Glomerular endothelial cell (primary cell): ENCODE data around the gene RNU7-1. TPM values are rescaled to one million over a fixed set of nuclear protein-coding genes. Genes with fewer than 3 reads are reported as not detected.
"Not testable (repeated sequence)": the region's sequence is repeated elsewhere in the genome, so short reads cannot be mapped to it uniquely, and the experiment has no call there.

Experiments
- DNase-seq: peaks from one replicate; pipeline ENCODE4 v3.0.0-alpha.2; 2011; ENCODE audit warnings: low read depth, low spot score; ENCODE audit errors: extremely low read depth
- total RNA-seq: library from RNA; depleted of rRNA; stranded (reverse); fragments of >200 nt; gene quantifications from 2 replicates; pipeline ENCODE4 v1.2.3, GENCODE V29; 2015

The RNU7-1 gene
- not detected in 2 replicates for total RNA-seq

DNA sequence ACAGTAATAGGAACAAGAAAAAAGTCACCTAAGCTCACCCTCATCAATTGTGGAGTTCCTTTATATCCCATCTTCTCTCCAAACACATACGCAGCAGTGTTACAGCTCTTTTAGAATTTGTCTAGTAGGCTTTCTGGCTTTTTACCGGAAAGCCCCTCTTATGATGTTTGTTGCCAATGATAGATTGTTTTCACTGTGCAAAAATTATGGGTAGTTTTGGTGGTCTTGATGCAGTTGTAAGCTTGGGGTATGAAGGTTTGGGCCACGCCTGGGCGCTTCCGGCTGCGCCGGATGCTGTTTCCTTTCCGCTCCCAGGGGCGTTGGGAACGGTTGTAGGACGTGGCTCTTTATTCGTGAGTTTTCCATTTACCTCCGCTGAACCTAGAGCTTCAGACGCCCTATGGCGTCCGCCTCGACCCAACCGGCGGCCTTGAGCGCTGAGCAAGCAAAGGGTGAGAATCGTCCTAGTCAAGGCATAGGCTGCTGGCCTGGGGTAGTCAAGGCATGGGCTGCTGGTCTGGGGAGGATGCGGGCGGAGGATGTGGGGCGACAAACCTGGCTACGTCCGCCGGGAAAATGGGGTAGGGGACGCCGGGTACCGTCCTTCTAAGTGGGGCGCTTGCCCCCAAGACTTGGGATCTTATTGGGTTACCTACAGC, at the start of gene RNU7-1, which contains the start of gene C12orf57:
RNU7-1 (plus strand) TSS at position 95 of the 659 bp plus-strand sequence.
C12orf57 (plus strand) TSS at position 301 of the 659 bp plus-strand sequence; CDS start at position 401, 100 bp downstream.
- DNase-seq: peak; percentile 93

GRCh38 chr12:6894321-6894720, 49.3 kb upstream of the RNU7-1 start:
- DNase-seq: no peak

DNA sequence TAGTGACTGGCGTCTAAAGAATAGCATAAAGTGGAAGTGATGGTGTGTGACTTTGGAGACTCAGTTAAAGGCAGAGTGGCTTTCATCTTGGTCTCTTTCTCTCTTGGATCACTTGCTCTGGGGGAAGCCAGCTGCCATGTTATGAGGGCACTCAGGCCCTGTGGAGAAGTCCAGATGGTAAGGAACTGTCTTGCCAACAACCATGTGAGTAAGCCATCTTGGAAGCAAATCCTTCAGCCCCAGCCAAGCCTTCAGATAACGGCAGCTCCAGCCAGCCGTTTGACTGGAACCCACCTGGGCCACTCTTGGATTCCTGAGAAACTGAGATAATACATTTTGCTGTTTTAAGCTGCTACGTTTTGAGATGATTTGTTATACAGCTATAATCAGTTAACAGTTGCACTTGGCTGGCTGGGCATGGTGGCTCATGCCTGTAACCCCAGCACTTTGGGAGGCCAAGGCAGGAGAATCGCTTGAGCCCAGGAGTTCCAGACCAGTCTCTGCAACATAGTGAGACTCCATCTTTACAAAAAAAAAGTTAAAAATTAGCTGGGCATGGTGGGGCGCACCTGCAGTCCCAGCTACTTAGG, 46.7 kb upstream of the RNU7-1 start:
- no peak for DNase-seq

DNA sequence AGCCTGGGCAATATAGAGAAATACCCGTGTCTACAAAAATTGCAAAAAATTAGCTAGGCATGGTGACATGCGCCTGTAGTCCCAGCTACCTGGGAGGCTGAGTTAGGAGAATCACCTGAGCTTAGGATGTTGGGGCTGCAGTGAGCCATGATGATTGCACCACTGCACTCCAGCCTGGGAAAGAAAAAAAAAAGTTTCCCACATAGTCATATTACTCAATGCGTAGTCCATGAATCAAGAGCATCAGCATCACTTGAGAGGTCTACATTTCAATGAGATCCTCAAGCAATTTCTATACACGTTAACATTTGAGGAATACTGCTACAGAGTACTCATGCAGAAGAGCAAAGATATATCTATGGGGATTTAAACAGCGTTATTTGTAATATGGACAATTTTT, 44.2 kb upstream of the RNU7-1 start:
- no peak for DNase-seq

GRCh38 chr12:6899837-6900519, 43.6 kb upstream of the RNU7-1 start:
- DNase-seq: peak; percentile 33

DNA sequence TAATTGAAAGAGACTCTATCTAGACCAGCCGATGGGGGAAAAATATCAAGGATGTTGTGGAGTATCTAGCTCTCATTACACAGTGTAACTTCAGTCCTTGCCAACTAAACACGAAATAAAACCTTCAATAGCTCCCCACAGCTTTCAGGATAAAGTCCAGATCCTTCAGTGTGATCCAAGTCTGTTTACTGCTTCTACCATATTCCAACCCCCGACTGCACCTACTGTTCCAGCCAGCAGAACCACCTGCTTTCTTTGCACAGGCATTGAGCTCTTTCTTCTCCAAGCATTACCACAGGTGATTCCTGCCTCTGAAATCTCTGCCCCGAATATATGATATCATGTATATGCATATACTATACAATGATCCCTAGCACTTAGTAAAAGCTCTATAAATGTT, 41.2 kb upstream of the RNU7-1 start:
- DNase-seq: no peak

DNA sequence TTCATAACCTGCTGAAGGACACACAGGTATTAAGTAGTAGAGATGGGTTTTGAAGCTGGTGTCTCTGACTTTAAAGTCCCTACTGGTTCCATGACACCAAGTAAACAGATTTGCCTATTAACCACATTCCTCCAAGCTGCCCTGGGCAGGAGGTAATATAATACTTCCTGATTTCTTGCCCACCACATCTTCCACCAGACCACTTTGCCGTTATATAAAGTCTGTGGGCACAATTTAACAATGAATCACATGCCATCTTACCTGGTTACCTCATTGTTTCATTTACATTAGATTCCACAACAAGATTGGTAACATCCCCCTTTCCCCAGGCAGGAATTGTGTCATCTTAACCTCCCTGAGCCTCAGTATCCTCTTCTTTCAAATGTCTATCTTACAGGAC, 39.9 kb upstream of the RNU7-1 start:
- DNase-seq: no peak

DNA sequence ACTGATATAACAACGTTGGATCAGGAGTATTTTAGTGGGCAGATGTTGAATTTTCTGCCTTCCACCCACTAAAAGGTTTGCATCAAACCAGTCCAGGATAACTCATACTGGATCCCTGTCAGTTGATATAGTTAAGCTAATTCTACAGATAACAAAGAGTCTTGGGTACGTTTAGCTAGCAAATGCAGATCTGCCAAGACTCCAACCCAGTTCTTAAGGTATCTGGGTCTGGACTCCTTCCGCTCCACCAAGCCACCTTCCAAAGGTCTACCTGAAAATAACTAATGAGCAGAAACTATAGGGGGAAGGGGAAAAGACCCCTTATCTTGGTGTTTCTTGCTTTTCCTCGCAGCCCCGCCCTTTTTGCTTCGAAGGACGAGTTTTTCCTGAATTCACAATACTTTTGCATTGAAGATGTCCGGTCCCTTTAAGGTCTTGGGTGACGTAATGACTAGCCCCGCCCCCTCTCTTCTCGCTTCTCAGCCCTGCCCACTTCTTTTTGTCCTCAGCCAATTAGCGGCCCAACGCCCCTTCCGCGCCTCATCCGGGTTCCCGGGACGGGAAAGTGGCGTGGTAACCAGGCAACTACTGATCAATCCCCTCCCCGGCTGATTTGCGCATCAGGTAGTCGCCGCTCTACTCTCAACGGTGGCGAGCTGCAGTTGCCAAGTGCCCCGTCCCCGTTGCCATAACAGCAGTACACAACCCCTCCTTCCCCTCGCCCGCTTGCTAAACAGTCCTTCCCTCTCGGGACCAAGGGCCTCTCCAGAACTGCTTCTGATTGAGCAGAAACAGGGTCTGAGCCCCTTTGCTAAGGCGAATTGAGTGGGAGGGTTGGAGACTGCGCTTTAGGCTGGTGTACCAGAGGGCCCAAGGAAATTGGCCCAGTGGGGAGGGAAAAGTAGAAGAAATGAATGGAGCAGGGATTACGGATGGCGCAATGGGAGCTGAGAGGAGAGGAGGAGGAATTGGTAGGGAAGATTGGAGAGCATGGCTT, 39.0 kb upstream of the RNU7-1 start, which contains the start of gene LRRC23:
LRRC23 (plus strand) TSS at position 543 of the 997 bp plus-strand sequence. CDS start 812 bp downstream, outside the sequence.
- peak; percentile 80 for DNase-seq

DNA sequence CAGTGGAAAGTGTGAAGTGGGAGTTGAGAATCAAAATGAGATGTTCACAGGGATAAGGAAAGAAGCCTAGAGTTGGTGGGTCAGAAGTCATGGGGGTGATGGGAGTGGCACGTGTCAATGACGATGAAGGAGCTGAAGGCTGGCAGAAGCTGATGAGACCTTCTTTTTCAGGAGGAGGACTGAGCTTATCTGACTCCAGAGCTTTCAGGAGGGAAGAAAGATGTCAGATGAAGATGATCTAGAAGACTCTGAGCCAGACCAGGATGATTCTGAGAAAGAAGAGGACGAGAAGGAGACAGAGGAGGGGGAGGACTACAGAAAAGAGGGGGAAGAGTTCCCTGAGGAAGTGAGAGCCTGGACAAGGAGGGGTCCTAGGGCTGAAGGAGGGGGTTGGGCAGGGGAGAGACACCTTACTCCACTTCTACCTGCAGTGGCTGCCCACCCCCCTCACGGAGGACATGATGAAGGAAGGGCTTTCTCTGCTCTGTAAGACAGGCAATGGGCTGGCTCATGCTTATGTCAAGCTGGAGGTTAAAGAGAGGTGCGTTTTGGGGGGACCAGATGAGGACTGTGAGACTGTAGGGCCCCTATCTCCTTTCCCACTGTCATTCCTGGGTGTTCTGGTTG, 38.1 kb upstream of the RNU7-1 start:
- DNase-seq: no peak

DNA sequence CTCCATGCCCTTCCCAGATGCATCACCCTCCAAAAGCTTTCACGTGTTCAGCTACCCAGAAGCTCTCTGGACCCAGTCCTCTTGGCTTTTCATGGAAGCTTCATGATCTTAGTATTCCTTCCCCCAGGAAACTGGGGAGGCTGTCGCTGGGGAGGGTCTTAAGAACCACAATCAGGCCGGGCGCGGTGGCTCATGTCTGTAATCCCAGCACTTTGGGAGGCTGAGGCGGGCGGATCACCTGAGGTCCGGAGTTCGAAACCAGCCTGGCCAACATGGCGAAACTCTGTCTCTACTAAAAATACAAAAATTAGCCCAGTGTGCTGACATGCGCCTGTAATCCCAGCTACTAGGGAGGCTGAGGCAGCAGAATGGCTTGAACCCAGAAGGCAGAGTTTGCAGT, 35.5 kb upstream of the RNU7-1 start:
- DNase-seq: not testable (repeated sequence)

- DNase-seq: no peak
Observed at GRCh38 chr12:6909421-6910145, 34.0 kb upstream of the RNU7-1 start.

GRCh38 chr12:6912164-6912935, 31.3 kb upstream of the RNU7-1 start:
- no peak for DNase-seq

DNA sequence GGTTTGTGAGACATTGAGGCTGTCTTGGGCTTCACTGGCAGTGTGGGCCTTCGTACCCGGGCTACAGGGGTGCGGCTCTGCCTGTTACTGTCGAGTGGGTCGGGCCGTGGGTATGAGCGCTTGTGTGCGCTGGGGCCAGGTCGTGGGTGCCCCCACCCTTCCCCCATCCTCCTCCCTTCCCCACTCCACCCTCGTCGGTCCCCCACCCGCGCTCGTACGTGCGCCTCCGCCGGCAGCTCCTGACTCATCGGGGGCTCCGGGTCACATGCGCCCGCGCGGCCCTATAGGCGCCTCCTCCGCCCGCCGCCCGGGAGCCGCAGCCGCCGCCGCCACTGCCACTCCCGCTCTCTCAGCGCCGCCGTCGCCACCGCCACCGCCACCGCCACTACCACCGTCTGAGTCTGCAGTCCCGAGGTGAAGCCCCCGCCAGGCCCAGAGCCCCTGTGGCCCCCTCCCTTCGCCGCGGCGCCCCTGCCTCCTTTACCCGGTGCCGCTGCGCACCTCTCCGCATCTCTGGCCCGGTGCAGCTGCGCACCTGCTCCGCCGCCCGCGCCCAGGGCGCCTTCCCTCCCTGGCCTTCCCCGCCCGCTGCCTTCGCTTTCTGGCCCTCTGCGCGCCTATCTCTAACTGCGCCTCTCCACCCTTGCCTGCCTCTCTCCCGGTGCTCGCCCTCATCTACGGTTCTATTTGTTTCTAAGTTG, 29.2 kb upstream of the RNU7-1 start, which contains the start of gene ENO2:
ENO2 (plus strand) TSS at position 335 of the 701 bp plus-strand sequence. CDS start 1,253 bp downstream, outside the sequence.
- no peak for DNase-seq

- DNase-seq: no peak
Observed at GRCh38 chr12:6914947-6915788, 28.4 kb upstream of the RNU7-1 start.

GRCh38 chr12:6915789-6916285, 27.8 kb upstream of the RNU7-1 start:
- DNase-seq: no peak

DNA sequence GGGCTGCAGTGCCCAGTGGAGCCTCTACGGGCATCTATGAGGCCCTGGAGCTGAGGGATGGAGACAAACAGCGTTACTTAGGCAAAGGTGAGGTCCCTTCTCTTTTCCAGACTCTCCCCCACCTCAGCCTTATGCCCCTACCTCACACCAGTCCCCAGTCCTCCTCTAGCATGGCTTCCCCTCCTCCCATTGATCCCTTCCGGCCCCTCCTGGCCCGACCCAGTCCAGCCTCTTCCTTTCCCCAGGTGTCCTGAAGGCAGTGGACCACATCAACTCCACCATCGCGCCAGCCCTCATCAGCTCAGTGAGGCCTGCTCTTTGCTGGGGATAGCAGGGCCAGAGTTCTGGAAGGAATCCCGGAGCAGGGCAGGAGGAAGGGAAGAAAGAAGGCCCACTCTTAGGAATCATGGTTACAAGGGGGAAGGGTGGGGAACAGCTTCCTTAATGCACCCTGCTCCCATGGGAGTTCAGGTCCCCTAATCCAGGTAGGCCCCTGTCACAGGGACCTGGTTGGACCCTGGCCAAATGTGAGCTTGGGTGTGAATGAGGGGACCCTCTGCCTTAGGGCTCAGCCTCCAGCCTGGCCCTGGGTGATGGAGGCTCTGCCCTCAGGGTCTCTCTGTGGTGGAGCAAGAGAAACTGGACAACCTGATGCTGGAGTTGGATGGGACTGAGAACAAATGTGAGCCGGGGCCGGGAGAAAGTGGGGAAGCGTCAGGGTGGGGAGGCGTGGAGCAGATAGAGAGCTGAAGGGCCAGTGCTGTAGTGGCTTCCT, 27.0 kb upstream of the RNU7-1 start:
- DNase-seq: no peak
